Uterus (tissue), 4 donors: Measurements from ENCODE around the gene WWOX. TPM values are rescaled to one million over a fixed set of nuclear protein-coding genes. Genes with fewer than 3 reads are reported as not detected.

Experiments used
- DNase-seq, 2 donors: peaks; one replicate each; pipeline ENCODE4 v3.0.0-alpha.2; 2019 to 2020
- H3K27ac ChIP-seq, 2 donors: fragments of 200-600 bp; sonication (generic); 1 replicate in 1 of 2; 2 replicates in 1 of 2; pipeline ENCODE4 v1.5.1; 2016 to 2018
- H3K27me3 ChIP-seq, 2 donors: fragments of 200-600 bp; sonication (generic); one replicate each; pipeline ENCODE4 v1.5.1; 2018 to 2019; ENCODE audit warnings: control low read depth in 1 of 2
- H3K36me3 ChIP-seq, 2 donors: fragments of 200-600 bp; sonication (generic); one replicate each; pipeline ENCODE4 v1.5.1; 2019; ENCODE audit warnings: control low read depth in 1 of 2
- H3K4me1 ChIP-seq, 2 donors: fragments of 200-600 bp; sonication (generic); one replicate each; pipeline ENCODE4 v1.5.1; 2018 to 2019; ENCODE audit warnings: control low read depth in 1 of 2
- H3K4me3 ChIP-seq, 2 donors: fragments of 200-600 bp; sonication (generic); 1 replicate in 1 of 2; 2 replicates in 1 of 2; pipeline ENCODE4 v1.5.1; 2018 to 2019; ENCODE audit warnings: mild to moderate bottlenecking in 1 of 2
- H3K9me3 ChIP-seq, 2 donors: fragments of 200-600 bp; sonication (generic); one replicate each; pipeline ENCODE4 v1.5.1; 2019; ENCODE audit warnings: control low read depth in 1 of 2
- POLR2A ChIP-seq, 2 donors: fragments of 450-650 bp; IDR thresholded peaks; one replicate each; pipeline ENCODE4 v1.6.1; 2016; ENCODE audit warnings: antibody characterized with exemption in 2 of 2, mild to moderate bottlenecking in 1 of 2, moderate library complexity in 1 of 2
- intact Hi-C: fragments of 100-400 bp; cut with DNase I; formaldehyde crosslinking; loops from one replicate; pipeline ENCODE4 v1.15.1; 2023; ENCODE audit warnings: low total_unique reads
- total RNA-seq, 4 donors: library from RNA; depleted of rRNA in 3 of 4; stranded (reverse); fragments of >200 nt in 3 of 4; gene quantifications; one replicate each; pipeline versions ENCODE4 v1.1.0 to v1.2.4, GENCODE V29; 2014 to 2023
- TF ChIP-seq, protein P1 (sequence below), 4 experiments: fragments of 200-600 bp in 2 of 4; fragments of 450-650 bp in 2 of 4; sonication (generic) in 2 of 4; IDR thresholded peaks; one replicate each; pipeline ENCODE4 v1.5.1; 2016 to 2019; ENCODE audit warnings: antibody characterized with exemption in 4 of 4, mild to moderate bottlenecking in 2 of 4, moderate library complexity in 1 of 4
- donor health status: DM: yes; HTN: yes; CAD: no.

Gene WWOX
- total RNA-seq, 4 donors from 2014 or later = 34.1 to 99.9 (median 55.8) TPM

DNA sequence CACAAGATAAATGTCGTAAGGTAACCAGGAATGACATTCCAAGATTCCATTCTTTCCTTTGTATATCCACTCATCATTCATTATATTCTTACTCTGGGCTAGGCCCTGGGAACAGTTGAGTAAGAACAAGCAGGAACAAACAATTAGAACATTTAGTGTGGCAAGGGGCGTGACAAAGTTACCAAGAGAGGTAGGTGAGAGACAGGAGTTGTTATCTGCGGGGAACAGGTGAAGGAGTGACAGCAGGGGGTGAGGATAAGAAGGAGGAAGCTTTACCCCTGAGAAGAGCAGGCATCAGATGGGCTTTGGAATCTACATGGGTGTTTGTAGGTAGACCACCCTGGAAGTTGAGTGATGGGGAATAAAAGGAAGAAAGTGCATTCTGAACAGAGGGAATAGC, 568.9 kb downstream of the WWOX start:
- H3K36me3 ChIP-seq = no peaks in the 10 kb centered on the region
- no peaks in the 10 kb centered on the region for H3K27me3 ChIP-seq
- no peak for DNase-seq
- H3K4me1 ChIP-seq = no peaks in the 10 kb centered on the region
- H3K4me3 ChIP-seq = no peak overlapping the region
- intact Hi-C loops = no loop called here
- TF ChIP-seq, protein P1, sequence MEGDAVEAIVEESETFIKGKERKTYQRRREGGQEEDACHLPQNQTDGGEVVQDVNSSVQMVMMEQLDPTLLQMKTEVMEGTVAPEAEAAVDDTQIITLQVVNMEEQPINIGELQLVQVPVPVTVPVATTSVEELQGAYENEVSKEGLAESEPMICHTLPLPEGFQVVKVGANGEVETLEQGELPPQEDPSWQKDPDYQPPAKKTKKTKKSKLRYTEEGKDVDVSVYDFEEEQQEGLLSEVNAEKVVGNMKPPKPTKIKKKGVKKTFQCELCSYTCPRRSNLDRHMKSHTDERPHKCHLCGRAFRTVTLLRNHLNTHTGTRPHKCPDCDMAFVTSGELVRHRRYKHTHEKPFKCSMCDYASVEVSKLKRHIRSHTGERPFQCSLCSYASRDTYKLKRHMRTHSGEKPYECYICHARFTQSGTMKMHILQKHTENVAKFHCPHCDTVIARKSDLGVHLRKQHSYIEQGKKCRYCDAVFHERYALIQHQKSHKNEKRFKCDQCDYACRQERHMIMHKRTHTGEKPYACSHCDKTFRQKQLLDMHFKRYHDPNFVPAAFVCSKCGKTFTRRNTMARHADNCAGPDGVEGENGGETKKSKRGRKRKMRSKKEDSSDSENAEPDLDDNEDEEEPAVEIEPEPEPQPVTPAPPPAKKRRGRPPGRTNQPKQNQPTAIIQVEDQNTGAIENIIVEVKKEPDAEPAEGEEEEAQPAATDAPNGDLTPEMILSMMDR (IDR thresholded peaks at IDR 0.05) = no peak
- no peak for TF ChIP-seq POLR2A (IDR thresholded peaks at IDR 0.05)
- H3K9me3 ChIP-seq = no peaks in the 10 kb centered on the region
- H3K27ac ChIP-seq = no peak overlapping the region

DNA sequence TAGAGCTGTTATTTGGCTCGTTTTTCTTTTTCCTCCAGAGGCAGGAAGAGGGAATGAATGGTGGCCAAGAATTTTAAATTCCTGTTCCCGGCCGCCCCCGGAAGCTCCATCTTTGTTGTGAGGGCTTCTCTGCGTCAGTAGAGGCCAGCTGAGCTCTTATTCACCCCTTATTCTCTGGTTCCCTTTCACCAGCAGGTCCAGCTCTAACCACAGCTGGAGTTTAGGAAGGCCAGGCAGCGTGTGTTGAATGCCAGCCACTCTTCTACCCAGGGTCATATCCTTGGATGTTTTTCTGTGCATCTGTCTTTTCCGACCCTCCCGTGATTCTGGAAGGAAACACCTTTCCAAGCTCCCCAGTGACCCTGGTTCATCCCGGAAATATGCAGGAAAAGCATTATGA, 570.5 kb downstream of the WWOX start:
- H3K4me1 ChIP-seq = no peaks in the 10 kb centered on the region
- TF ChIP-seq, protein P1 (IDR thresholded peaks at IDR 0.05) = no peak
- no peak for TF ChIP-seq POLR2A (IDR thresholded peaks at IDR 0.05)
- H3K27ac ChIP-seq = peak overlapping the region; percentile 10 to 66
- intact Hi-C loops = no loop called here
- H3K27me3 ChIP-seq = no peaks in the 10 kb centered on the region
- peak; percentile 57 to 61 for DNase-seq
- no peaks in the 10 kb centered on the region for H3K9me3 ChIP-seq
- no peaks in the 10 kb centered on the region for H3K36me3 ChIP-seq
- H3K4me3 ChIP-seq = no peak overlapping the region

DNA sequence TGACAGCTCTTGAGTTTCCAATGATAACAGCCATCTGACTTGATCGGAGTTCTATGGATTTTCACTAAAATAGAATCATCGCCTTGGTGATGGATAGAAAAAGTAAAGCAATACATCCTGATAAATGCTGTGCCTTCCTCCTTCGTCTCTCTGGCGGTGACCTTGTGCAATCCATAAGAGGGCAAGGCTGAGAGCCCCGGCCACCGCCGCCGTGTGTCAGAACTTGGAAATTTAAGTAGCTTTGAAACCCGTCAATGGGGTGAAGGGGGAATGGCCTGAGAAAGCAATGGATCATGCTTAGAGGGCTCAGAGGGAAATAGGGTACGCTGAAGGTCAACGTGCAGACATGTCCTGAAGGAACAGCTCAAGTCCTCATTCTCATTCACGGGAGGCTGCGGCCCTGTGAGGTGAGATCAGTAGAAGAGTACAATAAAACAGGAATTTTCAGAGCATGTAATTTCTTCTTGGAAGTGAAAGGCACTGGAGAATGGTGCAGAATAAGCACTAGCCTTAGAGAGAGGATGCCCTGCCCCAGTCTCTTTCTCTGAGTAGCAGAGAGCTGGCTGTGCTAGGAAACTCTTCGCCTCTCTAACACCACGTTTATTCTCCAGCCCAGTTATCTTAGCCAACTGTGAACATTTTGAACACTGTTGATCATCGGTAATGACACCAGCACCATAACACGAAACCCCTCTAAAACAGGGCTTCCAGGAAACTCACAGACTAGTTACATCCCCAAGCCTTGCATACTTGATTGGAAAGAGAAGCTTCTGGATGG, 573.5 kb downstream of the WWOX start:
- no peaks in the 10 kb centered on the region for H3K36me3 ChIP-seq
- H3K27me3 ChIP-seq = no peaks in the 10 kb centered on the region
- TF ChIP-seq POLR2A (IDR thresholded peaks at IDR 0.05) = no peak
- TF ChIP-seq, protein P1 (IDR thresholded peaks at IDR 0.05) = no peak
- H3K27ac ChIP-seq = peak overlapping the region; percentile 65 to 72
- DNase-seq = no peak
- H3K9me3 ChIP-seq = no peaks in the 10 kb centered on the region
- H3K4me3 ChIP-seq = no peak overlapping the region
- H3K4me1 ChIP-seq = no peaks in the 10 kb centered on the region
- intact Hi-C loops = no loop called here

DNA sequence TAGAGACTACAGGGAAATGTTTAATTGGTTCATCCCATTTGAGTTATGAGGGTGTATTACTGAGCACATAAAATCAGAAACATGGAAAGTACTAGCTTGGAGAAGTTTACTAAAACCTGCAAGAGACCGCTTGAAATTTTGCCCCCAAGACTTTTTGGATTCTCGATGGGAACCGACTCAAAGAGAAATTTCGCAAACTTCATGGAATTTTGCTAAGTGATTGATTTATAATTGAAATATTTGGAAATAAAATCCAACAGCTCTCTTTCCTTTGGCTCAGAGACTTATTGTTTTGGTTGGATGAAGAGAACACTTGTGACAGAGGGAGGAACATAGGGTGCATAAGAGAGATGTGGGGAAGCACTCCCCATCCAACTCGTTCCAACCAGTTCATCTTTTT, 574.4 kb downstream of the WWOX start:
- Histone ChIP-seq H3K27ac (peak overlapping the region; percentile 65 to 72), H3K4me3 (no peak overlapping the region), H3K9me3 (no peaks in the 10 kb centered on the region), H3K27me3 (no peaks in the 10 kb centered on the region), H3K4me1 (no peaks in the 10 kb centered on the region), H3K36me3 (no peaks in the 10 kb centered on the region)
- intact Hi-C loops = no loop called here
- TF ChIP-seq, protein P1 (IDR thresholded peaks at IDR 0.05) = no peak
- TF ChIP-seq POLR2A (IDR thresholded peaks at IDR 0.05) = no peak
- DNase-seq = no peak

DNA sequence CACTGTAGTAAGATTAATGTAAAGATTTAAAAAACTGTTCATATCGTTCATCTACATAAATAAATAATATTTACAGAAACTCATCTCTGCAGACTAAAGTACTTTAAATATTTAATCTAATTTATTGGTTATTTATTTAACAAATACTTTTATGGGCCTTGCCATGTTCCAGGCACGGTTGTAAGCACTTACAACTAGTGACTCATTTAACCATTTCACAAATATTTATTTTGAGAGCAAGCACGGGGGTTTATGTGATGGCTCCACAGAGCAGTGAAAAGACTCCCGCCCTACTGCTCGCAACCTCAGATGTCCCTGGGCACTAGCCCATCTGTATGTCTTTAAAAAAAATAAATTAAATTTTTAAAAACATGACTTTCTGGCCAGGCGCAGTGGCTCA, 575.9 kb downstream of the WWOX start:
- H3K4me3 ChIP-seq = no peak overlapping the region
- DNase-seq = no peak
- intact Hi-C loops = no loop called here
- no peaks in the 10 kb centered on the region for H3K4me1 ChIP-seq
- no peaks in the 10 kb centered on the region for H3K36me3 ChIP-seq
- H3K27me3 ChIP-seq = no peaks in the 10 kb centered on the region
- H3K27ac ChIP-seq = no peak overlapping the region
- TF ChIP-seq POLR2A (IDR thresholded peaks at IDR 0.05) = no peak
- TF ChIP-seq, protein P1 (IDR thresholded peaks at IDR 0.05) = no peak
- H3K9me3 ChIP-seq = no peaks in the 10 kb centered on the region
